GM21723 (cell line): ENCODE measurements around the gene LTBP3.

Experiments used
- ATAC-seq: cut with Tn5 transposase; IDR thresholded peaks from one replicate; pipeline ENCODE4 v1.9.1; 2021; ENCODE audit warnings: mild to moderate bottlenecking, moderate library complexity; ENCODE audit not compliant: unreplicated experiment

LTBP3 gene

GRCh38 chr11:65586247-65586630, 28.1 kb upstream of the LTBP3 start:
- ATAC-seq, result no peak

DNA sequence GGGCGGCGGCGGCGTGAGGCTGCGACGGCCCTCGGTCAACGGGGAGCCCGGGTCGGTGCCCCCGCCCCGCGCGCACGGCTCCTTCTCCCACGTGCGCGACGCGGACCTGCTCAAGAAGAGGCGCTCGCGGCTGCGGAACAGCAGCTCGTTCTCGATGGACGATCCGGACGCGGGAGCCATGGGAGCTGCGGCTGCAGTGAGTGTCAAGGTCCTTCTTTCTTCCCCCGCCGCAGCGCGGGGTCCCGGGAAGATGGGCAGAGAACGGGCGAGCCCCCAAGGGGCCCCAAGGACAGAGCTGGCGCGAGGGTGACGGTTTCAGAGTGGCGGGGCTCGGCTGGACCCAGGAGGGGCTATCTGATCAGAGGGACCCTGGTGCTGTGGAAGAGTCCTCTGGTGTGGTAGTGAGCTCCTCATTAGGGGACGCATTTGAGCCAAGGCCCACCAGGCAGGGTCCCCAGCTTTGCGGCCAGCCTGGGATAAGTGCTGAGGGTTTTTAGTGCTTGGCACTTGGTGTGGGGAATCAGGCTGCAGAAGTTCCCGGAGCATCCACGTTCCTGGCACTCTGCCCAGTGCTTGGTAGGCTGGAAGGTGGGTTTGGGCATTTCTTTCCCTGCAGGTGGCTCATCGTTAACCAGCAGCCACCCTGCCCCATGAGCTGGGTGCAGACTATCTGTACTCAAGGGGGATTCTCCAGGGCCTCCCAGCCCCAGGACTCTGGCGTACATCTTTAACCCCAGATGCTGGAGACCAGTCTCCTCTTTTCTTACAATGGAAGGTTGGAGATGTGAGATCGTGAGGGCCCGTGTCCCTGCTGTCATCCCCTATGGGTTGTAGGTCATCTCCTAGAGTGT, 27.5 kb upstream of the LTBP3 start:
- ATAC-seq, result no peak

DNA sequence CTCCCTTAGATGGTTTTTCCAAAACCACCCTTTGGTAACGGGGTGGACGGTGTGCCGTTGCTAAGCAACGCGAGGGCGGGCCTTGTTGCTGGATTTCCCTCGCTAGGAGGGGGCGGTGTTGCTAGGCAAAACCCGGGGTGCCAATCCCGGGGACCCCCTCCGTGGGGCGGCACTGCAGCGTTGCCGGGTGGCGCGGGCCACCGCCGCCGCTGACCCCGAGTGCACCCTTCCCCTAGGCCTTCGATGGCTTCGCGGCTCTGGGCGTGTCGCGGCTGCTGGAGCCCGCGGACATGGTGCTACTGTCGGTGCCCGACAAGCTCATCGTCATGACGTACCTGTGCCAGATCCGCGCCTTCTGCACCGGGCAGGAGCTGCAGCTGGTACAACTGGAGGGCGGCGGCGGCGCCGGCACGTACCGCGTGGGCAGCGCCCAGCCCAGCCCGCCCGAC, 26.6 kb upstream of the LTBP3 start:
- ATAC-seq, result no peak

GRCh38 chr11:65584106-65584505, 25.9 kb upstream of the LTBP3 start:
- no peak for ATAC-seq

DNA sequence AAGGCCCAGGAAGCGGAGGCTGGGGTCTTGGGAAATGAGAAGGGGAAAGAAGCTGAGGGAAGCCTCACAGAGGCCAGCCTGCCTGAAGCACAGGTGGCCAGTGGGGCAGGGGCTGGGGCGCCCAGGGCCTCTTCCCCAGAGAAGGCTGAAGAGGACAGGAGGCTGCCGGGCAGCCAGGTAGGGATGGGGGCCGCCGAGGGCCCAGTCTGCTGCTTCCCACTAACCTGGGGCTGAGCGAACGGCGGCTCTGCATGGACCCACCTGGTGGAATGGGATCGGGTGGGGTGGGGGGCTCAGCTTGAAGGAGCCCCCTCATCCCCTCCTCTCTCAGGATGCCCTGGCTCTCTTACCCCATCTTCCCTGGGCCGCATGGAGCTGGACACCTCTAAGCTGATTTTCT, 25.4 kb upstream of the LTBP3 start:
- no peak for ATAC-seq

DNA sequence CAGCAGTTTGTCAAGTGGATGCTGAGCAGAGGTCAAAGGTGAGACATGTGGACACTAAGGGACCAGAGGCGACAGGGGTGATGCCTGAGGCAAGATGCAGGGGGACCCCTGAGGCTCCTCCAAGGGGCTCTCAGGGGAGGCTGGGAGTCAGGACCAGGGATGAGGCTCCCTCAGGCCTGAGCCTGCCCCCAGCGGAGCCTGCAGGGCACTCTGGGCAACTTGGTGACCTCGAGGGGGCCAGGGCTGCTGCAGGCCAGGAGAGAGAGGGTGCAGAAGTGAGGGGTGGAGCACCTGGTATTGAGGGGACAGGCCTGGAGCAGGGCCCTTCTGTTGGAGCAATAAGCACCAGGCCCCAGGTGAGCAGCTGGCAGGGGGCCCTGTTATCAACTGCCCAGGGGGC, 23.8 kb upstream of the LTBP3 start:
- ATAC-seq, result no peak

- ATAC-seq, result no peak
Observed at GRCh38 chr11:65580756-65581155, 22.6 kb upstream of the LTBP3 start.

DNA sequence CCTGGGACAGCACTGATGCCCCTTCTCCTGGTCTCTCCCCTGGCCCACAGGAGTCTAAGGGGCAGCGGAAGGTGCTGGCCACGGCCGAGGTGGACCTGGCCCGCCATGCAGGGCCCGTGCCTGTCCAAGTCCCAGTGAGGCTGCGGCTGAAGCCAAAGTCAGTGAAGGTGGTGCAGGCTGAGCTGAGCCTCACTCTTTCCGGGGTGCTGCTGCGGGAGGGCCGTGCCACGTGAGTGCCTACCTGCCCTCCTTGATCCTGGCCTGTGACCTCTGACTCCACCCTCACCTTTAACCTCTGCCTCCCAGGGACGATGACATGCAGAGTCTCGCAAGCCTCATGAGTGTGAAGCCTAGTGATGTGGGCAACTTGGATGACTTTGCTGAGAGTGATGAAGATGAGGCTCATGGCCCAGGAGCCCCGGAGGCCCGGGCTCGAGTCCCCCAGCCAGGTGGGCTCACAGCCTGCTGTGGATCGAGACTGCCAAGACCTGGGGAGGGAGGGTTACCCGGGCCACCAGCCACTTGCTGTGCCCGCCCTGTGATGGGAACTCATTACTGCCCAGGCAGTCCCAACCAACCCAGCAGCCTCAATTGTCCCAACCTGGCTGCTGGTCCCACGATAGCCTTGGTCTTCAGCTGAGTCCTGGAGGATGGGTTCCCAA, 22.0 kb upstream of the LTBP3 start:
- ATAC-seq, result no peak

GRCh38 chr11:65579291-65579690, 21.1 kb upstream of the LTBP3 start:
- no peak for ATAC-seq

GRCh38 chr11:65578667-65579066, 20.5 kb upstream of the LTBP3 start:
- no peak for ATAC-seq

- ATAC-seq, result no peak
Observed at GRCh38 chr11:65578134-65578533, 20.0 kb upstream of the LTBP3 start.

DNA sequence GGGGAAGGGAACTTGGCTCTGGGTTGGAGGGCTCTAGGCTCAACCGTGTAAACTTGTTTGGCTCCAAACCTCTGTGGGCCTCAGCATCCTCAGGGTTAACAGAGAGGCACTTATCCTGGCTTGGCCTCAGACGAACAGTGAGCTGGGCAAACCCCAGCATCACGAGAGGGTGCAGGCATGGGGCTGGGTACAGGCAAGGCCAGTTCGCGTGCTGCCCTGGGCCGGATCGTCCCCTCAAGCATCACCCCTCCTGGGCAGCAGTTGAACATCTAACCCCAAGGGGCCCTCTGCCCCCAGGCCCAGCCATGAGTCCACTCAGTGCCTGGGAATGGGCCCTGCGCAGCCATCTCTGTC, 19.6 kb upstream of the LTBP3 start:
- no peak for ATAC-seq

DNA sequence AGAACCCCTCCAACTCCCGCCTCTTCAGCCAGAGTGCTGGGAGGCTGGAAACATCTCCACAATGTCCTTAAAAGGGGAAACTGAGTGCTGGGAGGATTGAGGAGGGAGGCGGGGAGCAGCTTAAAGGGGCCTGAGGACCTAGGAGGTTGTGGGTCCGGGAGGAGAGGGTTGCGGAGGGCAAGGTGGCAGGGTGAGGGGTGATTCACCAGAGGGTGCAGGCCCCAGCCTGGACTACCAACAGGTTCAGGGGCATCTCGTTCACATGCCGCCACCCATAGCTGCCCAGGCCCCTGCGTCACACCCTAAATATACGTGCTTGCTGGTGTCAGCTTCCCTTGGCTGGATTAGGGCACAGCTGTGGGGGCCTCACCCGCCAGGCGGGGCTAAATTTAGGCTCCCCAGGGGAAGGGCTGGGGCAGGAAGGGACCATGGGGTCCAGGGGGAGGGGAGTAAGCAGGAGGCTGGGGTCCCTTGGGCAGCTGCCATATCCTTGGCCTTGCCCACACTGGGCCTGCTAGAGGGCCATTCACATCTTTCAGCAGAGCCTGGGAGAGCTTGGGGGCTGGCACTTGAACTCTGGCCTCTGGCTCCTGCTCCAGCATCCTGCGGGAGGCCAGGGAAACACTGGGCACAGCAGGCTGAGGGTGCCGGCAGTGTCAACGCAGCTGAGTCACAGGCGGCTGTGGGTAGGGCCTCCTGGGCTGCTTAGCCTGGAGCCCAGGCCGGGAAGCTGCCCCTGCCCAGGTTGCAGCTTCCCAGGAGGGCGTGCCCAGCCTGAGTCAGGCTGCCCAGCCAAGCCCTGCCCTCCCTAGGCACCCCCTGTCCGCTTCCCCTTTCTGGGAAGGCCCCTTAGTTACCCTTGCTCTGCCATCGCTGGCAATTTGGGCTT, 19.0 kb upstream of the LTBP3 start:
- no peak for ATAC-seq

GRCh38 chr11:65576232-65576866, 18.2 kb upstream of the LTBP3 start:
- ATAC-seq, result no peak

- ATAC-seq, result peak; percentile 27
Observed at GRCh38 chr11:65575568-65576231, 17.5 kb upstream of the LTBP3 start, which contains the start of gene EHBP1L1. EHBP1L1 (plus strand) TSS chr11:65576053; CDS start chr11:65576303, 250 bp downstream.

DNA sequence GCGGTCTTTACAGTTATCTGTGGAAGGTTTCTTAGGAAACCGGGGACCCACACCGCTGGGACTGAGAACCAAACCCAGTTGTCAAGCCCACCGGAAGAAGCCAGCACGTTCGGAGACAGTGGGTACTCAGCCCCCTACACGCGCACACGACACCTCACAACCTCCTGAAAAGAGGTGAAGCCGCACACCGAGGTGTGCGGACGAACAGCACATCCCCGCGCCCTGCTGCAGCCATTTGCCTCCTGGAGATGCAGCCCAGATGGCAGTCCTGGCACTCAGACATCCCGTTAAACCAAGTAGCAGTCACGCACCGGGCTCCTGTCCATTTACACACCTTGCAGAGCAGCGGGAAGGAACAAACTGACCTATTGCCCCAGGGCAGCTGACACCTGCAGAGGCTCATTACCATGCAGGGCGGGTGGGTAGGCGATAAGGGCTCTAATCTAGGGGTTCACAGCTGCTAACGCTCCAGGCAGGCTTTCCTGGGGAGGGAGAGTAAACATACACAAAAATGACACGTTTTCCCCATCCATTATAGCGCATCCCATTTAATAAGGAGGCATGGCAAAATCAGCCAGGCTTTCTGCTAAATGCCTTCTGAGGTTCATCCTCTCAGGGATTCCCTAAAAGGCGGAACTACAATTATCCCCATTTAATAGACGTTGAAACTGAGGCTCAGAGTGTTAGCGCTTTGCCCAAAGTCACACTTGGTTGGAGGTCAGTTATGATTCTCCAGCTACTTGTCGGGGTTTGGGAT, 16.8 kb upstream of the LTBP3 start:
- no peak for ATAC-seq

GRCh38 chr11:65574109-65574810, 16.1 kb upstream of the LTBP3 start:
- ATAC-seq, result peak; percentile 29

DNA sequence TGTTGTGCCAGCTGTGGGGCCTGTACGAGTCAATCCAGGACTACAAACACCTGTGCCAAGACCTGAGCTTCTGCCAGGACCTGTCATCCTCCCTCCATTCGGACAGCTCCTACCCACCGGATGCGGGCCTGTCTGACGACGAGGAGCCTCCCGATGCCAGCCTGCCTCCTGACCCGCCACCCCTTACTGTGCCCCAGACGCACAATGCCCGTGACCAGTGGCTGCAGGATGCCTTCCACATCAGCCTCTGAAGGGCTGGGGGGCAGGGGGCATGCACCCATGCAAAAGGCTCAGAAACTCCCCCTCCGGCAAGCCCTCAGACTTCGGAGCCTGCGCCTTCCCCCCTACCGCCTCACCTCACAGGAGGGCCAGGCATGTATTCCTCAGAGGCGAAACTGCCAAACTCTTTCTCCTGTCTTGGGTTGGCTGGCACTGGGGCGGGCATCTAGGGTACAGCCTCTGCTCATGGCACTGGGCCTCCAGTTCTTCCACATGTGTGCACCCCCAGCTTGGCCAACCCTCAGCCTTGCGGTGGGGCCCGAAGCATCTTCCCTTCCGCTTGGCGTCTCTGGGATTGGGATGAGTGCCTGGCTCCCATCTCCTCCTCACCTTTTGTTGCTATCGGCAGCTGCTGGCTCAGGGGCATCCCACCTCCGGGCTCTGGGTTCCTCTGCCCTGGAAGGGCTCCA, 15.4 kb upstream of the LTBP3 start:
- no peak for ATAC-seq
